GM12891 (cell line): ENCODE measurements around the gene RASA3.

Experiments used
- DNase-seq: peaks from one replicate; pipeline ENCODE4 v3.0.0; 2011; ENCODE audit warnings: low spot score; ENCODE audit not compliant: insufficient read length
- FAIRE-seq: peaks from 2 replicates; lab custom pipeline; 2011; peaks lifted over from hg19 to GRCh38; lab: Jason Lieb, UNC
- PAX5 ChIP-seq: IDR thresholded peaks from 2 replicates; pipeline ENCODE4 v1.6.1; 2011; ENCODE audit warnings: low read length, moderate library complexity, mild to moderate bottlenecking; ENCODE audit not compliant: insufficient read depth, severe bottlenecking
- POLR2A ChIP-seq: IDR thresholded peaks from 2 replicates; pipeline ENCODE4 v1.6.1; 2011; ENCODE audit warnings: low read depth, low read length, control low read depth
- POLR2AphosphoS5 ChIP-seq: IDR thresholded peaks from 2 replicates; pipeline ENCODE4 v1.6.1; 2011; ENCODE audit warnings: low read depth, low read length, control low read depth
- POU2F2 ChIP-seq: IDR thresholded peaks from 2 replicates; pipeline ENCODE4 v1.6.1; 2011; ENCODE audit warnings: low read depth, mild to moderate bottlenecking, control low read depth, low read length, moderate library complexity
- SPI1 ChIP-seq: IDR thresholded peaks from 2 replicates; pipeline ENCODE4 v1.6.1; 2011; ENCODE audit warnings: low read depth, low read length, control low read depth
- TAF1 ChIP-seq: IDR thresholded peaks from 2 replicates; pipeline ENCODE4 v1.6.1; 2011; ENCODE audit warnings: low read depth, low read length, control low read depth

RASA3 gene

DNA sequence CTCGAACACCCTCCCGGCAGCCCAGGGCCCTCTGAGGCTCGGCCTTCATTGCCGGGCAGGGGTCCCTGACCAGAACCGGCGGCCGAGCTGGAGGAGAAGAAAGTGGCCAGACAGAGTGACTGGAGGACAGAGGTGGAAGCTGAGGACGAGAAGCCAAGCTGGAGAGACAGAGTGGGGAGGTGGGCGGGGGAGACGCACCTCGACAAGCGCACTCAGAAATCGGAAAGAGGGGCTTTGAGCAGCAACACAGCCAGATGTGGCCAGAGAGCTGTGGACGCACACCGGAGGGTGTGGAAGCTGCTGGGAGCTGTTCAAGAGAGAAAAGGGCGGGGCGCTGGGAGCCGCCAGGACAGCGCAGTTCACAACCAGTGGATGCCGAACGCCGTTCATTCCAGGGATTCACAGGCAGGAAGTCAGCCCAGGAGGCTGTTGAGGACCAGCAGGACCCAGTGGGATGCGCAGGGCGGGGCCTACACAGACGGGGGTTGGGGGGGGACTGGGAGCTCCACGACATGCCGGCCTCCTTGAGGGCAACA, 130.3 kb downstream of the RASA3 start:
- TF ChIP-seq SPI1 (no peak), POU2F2 (no peak), POLR2A (no peak), TAF1 (no peak), POLR2AphosphoS5 (no peak), PAX5 (no peak)
- FAIRE-seq, result no peak

DNA sequence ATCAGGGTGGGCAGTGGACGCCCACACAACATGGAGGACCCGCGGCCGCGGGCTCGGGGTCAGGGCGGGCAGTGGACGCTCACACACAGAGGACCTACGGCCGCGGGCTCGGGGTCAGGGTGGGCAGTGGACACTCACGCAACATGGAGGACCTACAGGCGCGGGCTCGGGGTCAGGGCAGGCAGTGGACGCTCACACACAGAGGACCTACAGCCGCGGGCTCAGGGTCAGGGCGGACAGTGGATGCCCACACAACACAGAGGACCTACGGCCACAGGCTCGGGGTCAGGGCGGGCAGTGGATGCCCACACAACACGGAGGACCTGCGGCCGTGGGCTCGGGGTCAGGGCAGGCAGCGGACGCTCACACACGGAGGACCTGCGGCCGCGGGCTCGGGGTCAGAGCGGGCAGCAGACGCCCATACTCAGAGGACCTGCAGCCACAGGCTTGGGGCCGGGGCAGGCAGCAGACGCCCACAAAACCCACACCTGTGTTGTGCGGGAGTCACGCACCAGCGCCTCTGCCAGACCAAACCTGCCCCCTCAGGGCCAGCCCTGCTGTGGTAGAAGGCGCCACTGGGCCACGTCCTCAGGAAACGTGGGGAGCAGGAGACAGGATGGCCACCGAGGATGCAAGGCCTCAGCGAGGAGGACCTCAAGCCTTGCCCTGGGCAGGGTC, 131.0 kb downstream of the RASA3 start:
- TF ChIP-seq POLR2AphosphoS5 (no peak), POLR2A (no peak), PAX5 (no peak), POU2F2 (no peak), TAF1 (no peak), SPI1 (no peak)
- FAIRE-seq (no peak), DNase-seq (no peak)

More for the DNA sequence above, 130.3 kb downstream of the RASA3 start:
- no peak for DNase-seq

DNA sequence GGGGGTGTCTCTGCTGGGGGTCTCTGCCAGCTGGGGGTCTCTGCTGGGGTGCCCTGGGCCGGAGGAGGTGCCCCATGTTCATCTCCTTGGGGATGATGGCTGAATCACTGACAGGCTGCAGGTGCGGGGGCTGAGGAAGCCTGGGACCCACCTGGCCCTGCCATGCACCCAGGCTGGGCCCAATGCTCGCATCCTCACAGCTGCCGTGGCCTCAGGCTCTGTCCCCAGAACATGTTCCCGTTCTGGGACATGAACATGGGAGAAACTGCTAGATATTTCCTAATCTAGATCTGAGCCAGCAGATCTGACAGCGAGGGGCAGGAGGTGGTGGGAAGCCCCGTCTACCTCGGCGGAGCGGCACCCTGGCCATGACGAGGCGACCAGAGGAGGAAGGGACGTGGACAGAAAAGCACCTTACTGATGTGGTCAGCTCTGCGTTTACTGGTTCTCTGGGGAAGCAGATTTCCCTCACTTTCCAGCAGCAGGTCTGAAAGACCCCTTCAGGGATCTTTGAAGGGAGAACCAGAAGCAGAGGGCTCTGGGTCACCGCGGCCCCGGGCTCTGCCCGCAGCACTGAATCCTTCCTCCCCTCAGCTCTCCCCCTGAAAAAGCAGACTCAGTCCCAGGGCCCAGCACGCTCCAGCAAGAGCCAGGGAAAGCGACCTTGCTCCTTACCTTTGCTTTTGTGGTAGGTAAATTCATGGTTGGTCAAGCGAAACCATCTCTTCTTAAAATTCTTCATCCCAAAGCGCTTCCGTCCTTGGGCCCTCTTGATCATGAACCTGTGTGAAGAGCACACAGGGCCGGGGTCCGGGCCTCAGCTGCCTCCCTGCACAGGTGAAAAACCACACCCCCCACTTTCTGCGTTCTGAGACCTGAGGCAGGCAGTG, 132.0 kb downstream of the RASA3 start:
- TF ChIP-seq TAF1 (no peak), PAX5 (no peak), POLR2AphosphoS5 (no peak), POLR2A (no peak), SPI1 (no peak), POU2F2 (no peak)
- FAIRE-seq (no peak), DNase-seq (no peak)

DNA sequence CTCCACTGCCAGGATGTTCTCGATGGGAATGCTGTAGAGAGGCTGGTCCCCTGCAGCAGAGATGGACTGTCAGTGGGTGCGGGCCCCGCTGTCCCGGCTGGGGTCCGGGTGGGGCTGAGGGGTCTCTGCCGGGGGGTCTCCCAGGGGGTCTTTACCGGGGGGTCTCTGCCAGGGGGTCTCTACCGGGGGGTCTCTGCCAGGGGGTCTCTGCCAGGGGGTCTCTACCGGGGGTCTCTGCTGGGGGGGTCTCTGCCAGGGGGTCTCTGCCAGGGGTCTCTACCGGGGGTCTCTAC, 132.9 kb downstream of the RASA3 start:
- TF ChIP-seq TAF1, result no peak
- TF ChIP-seq PAX5, result no peak
- TF ChIP-seq POU2F2, result no peak
- TF ChIP-seq POLR2AphosphoS5, result no peak
- TF ChIP-seq SPI1, result no peak
- no peak for TF ChIP-seq POLR2A
- FAIRE-seq (no peak), DNase-seq (no peak)

DNA sequence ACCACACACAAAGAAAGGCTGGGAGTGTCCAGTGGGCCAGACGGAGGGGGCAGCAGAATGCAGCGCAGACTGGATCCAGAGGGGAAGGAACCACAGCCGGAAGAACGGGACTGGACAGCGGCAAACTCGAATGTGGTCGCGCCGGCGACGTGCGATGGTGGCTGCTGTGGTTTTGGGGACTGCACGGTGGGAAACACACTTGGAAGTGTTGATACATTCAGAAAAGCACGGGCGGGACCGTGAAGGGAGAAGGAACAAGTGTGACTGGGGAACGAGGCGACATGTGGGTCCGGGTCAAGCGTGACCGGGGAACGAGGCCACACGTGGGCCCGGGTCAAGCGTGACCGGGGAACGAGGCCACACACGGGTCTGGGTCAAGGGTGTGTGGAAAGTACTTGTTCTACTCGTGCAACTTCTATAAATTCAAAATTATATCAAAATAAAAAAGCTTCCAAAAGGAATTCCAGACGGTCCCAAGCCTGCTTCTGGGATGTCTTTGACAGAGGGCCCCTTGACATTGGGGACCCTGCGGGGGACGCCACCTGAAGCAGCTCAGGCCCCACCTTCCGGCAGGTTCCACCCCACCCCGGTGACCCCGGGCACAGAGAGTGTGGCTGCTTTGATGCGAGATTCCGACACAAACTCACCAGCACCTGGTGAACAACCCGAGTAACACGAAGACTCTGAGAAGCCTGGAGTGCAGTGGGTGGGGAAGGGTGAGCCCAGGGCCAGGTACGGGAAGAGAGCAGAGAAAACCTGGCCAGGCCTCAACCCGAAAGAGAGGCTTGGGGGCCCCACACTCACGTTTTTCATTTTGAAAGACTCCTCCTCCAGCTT, 133.4 kb downstream of the RASA3 start:
- DNase-seq (no peak), FAIRE-seq (no peak)
- no peak for TF ChIP-seq POLR2AphosphoS5
- no peak for TF ChIP-seq POLR2A
- TF ChIP-seq SPI1, result no peak
- TF ChIP-seq POU2F2, result no peak
- no peak for TF ChIP-seq TAF1
- TF ChIP-seq PAX5, result no peak

DNA sequence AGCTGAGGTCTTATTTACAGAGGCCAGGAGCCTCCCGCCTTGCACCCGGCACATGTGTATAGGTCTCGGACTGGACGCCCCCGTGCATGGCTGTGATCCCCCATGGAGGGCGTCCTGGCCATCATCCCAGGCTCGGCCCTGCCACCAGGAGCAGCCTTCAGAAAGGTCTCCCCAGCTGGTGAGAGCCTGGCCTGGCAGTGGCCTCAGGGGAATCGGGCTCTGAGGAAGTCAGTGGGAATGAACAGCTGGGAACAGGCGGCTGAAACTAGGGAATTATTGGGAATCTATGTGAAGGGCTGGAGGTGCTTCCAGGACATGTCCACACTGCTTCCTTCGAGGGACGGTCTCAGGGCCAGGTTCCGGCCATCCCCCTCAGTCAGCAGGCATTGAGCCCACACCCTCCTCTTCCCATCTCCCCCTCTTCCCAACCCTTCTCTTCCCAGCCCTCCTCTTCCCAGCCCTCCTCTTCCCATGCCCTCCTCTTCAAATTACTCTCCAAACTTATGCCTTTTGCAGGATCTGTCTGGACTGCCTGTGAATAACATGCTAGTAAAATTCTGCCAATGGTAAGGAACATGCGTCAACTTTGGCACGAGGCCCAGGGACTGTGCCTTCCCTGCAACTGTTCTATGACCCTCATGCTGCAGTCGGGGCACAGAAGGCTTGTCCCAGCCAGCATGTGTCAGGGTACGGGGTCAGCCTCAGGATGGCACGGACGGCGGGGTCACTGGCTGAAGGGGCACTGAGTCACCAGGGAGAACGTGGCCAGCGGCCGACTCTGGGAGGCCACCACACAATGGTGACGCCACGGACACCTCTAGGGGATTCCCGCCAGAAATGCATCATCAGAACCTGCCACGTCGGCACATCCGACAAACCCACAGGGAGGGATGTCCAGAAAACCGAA, 134.3 kb downstream of the RASA3 start:
- TF ChIP-seq POU2F2, result no peak
- no peak for TF ChIP-seq SPI1
- TF ChIP-seq PAX5, result no peak
- FAIRE-seq (no peak), DNase-seq (no peak)

DNA sequence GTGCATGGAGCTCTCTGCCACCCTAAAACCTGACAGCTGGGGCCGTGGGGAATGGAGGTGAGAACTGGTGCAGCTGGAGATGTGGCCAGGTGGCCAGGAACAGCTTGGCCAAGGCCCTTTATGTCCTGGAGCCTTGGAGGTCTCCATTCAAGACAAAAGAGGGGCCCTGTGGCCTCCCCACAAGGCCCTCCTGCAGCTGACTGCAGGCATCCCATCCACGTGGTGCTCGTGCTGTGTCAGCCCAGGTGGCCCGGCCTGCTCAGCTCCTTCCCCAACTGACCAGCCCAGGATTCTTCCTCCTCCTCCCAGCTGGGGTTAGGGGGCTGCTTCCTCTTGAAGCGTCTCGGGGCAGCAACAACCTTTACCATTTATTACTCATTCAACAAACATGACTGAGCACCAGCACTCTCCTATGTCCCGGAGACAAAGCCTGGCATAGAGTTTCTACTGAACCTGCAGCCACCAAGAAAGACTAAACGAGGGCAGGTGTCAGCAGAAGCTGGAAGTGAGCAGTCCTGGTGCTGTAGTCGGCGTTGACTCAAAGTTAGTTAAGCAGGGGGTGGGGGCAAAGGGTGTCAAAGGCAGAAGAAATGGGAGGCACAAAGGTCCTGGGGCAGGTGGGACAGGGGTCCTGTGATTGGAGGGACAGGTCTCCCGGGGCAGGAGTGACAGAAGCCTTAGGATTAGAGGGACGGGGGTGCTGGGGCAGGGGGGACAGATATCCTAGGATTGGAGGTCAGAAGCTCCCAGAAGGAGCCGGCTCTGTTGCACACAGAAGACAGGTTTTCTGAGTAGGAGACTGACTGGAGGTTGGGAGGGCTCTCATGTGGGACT, 135.3 kb downstream of the RASA3 start:
- FAIRE-seq (no peak), DNase-seq (no peak)
- TF ChIP-seq POLR2AphosphoS5 (no peak), POU2F2 (no peak), TAF1 (no peak), SPI1 (no peak), POLR2A (no peak), PAX5 (no peak)
